Measurements from ENCODE around the gene CCDC24. TPM values are rescaled to one million over a fixed set of nuclear protein-coding genes. Genes with fewer than 3 reads are reported as not detected.

Gene CCDC24
- total and polyA plus RNA-seq, 2 of the 13 experiments (the other 11 are each of a cell fraction or from before 2014, with no cell fraction given): 1.4 to 2.9 TPM

- ChIA-PET CTCF (ENCODE audit: low intra/inter-chr PET ratio, low total read pairs) (interaction anchor here (0.7 kb wide), 1 partner anchor 13 kb away, joined by 3 read pairs; no protein-coding TSS in a partner anchor), POLR2A (interaction anchor here (0.7 to 1.5 kb wide), 10 partner anchors 12 to 229 kb away, joined by 3 to 9 read pairs (median 3); partner anchors contain the start of genes ATP6V0B, DPH2 and SLC6A9)
- Histone ChIP-seq H3K4me3 (replicated peaks in 1 of 3; ENCODE audit: insufficient read depth in 1 of 3, low read depth in 2 of 3, low read length in 3 of 3) (peak overlapping the region; percentile 52 to 77 (median 75); a peak in 5 of 6 replicates), H3K79me2 (ENCODE audit: insufficient read depth, low read length) (no peaks in the 10 kb centered on the region), H3K36me3 (replicated peaks in 1 of 2; ENCODE audit: control insufficient read depth in 1 of 2, insufficient read depth in 2 of 2, low read length in 2 of 2) (no peaks in the 10 kb centered on the region), H3K4me2 (ENCODE audit: low read depth, low read length) (peak overlapping the region; percentile 89), H4K20me1 (ENCODE audit: insufficient read depth, low read length) (no peaks in the 10 kb centered on the region), H3K9ac (ENCODE audit: insufficient read depth, low read depth, low read length) (peak overlapping the region; percentile 51; the same call in 1 of the 2 replicates), H3K4me1 (ENCODE audit: insufficient read depth, low read length) (peaks cover 62% of the 10 kb centered on the region), H3K27ac (ENCODE audit: extremely low read length, insufficient read depth, low read length) (no peak overlapping the region), H3K27me3 (ENCODE audit: control insufficient read depth in 1 of 2, insufficient read depth in 2 of 2, low read length in 2 of 2) (no peaks in the 10 kb centered on the region), H2AFZ (ENCODE audit: low read length) (no peak overlapping the region), H3K9me3 (ENCODE audit: low read length) (no peaks in the 10 kb centered on the region)
- DNase-seq (ENCODE audit: low spot score): no peak
- no peak for ATAC-seq
- WGBS (ENCODE audit: low lambda C conversion rate): 53% methylated on average over 11 of the region's 11 CpGs
- FAIRE-seq: no peak
- intact Hi-C loops (cut with micrococcal nuclease; ENCODE audit: unreplicated experiment): no loop called here
- BruUV-seq (replicated peaks): no TSS peak
- in situ Hi-C loops (cut with HindIII; ENCODE audit: extremely low pct_ligation_motif_present, low pct_unique_long_range_greater_than_20kb): no loop called here
- TF ChIP-seq SAFB2 (CRISPR knock-in tag; IDR thresholded peaks at IDR 0.05; ENCODE audit: borderline replicate concordance, low read depth): no peak
- no peak for TF ChIP-seq ATF2 (CRISPR knock-in tag; IDR thresholded peaks at IDR 0.05)
- TF ChIP-seq ELK4 (CRISPR knock-in tag; IDR thresholded peaks at IDR 0.05; ENCODE audit: borderline replicate concordance): no peak
- no peak for TF ChIP-seq ZNF607 (CRISPR knock-in tag; IDR thresholded peaks at IDR 0.05; ENCODE audit: borderline replicate concordance)
- 0 out of 2 replicates have a peak, but pooled peaks have one; percentile 12 for TF ChIP-seq ZNF543 (CRISPR knock-in tag; IDR thresholded peaks at IDR 0.05)
- TF ChIP-seq ELF1 (CRISPR knock-in tag; IDR thresholded peaks at IDR 0.05): no peak
- TF ChIP-seq HOXA3 (CRISPR knock-in tag; IDR thresholded peaks at IDR 0.05): no peak
- TF ChIP-seq ZNF350 (CRISPR knock-in tag; IDR thresholded peaks at IDR 0.05; ENCODE audit: borderline replicate concordance, low read depth): no peak
- no peak for TF ChIP-seq E2F5 (CRISPR knock-in tag; conservative IDR thresholded peaks at IDR 0.05)
- no peak for TF ChIP-seq NFAT5 (CRISPR knock-in tag; IDR thresholded peaks at IDR 0.05)
- TF ChIP-seq AKAP8 (CRISPR knock-in tag; IDR thresholded peaks at IDR 0.05): no peak
- peak; percentile 10; the same call in 1 of the 2 replicates for TF ChIP-seq POLR2G (IDR thresholded peaks at IDR 0.05; ENCODE audit: low read depth, low read length)
- TF ChIP-seq ZNF383 (CRISPR knock-in tag; IDR thresholded peaks at IDR 0.05; ENCODE audit: borderline replicate concordance): peak; percentile 41; the same call in 1 of the 2 replicates
- TF ChIP-seq SNAPC5 (CRISPR knock-in tag; IDR thresholded peaks at IDR 0.05; ENCODE audit: borderline replicate concordance): no peak
These were observed 1.0 kb downstream of the CCDC24 start for GRCh38 chr1:43992232-43992995.

All from HepG2 (cell line).